SK-N-SH (cell line): ENCODE data around the gene CDK13. TPM values are rescaled to one million over a fixed set of nuclear protein-coding genes. Genes with fewer than 3 reads are reported as not detected.

Experiments used
- CTCF ChIA-PET: fragments of 300-600, 350-600 bp; formaldehyde crosslinking; extraction: SDS; loops from one replicate; lab custom pipeline; 2021; lab: Yijun Ruan, JAX
- POLR2A ChIA-PET: fragments of 350-600 bp; sonication (Branson Sonifier 250); formaldehyde crosslinking; extraction: SDS; loops from one replicate; lab custom pipeline; 2020; ENCODE audit warnings: antibody characterized with exemption, inconsistent platforms; lab: Yijun Ruan, JAX
- DNase-seq: peaks from one replicate; pipeline ENCODE4 v3.0.0; 2012
- H2AFZ ChIP-seq: fragments of 200-600 bp; sonication (generic); 2 replicates; pipeline ENCODE4 v1.8.1; 2016; ENCODE audit warnings: antibody characterized with exemption, mild to moderate bottlenecking, low read depth
- H3F3A ChIP-seq: fragments of 200-600 bp; sonication (generic); replicated peaks from 2 replicates; pipeline ENCODE3; 2016; ENCODE audit warnings: antibody characterized with exemption, mild to moderate bottlenecking; ENCODE audit not compliant: insufficient read depth
- H3K27ac ChIP-seq, 2 experiments: fragments of 200-500 bp in 1 of 2; fragments of 200-600 bp in 1 of 2; sonication (Bioruptor generic) in 1 of 2; sonication (generic), shearing (Covaris generic) in 1 of 2; 2 replicates each; pipeline versions ENCODE4 v1.5.1 to v1.6.1; 2014 to 2016; ENCODE audit warnings: low read depth in 2 of 2, inconsistent platforms in 1 of 2, low read length in 1 of 2, mild to moderate bottlenecking in 1 of 2, mixed read lengths in 1 of 2
- H3K27me3 ChIP-seq: fragments of 200-600 bp; sonication (generic), shearing (Covaris generic); 2 replicates; pipeline ENCODE4 v1.6.1; 2016; ENCODE audit warnings: mixed run types; ENCODE audit not compliant: insufficient read depth
- H3K36me3 ChIP-seq, 2 experiments: fragments of 200-500 bp in 1 of 2; fragments of 200-600 bp in 1 of 2; sonication (Bioruptor generic) in 1 of 2; sonication (generic) in 1 of 2; replicated peaks in 1 of 2; 2 replicates each; pipeline versions ENCODE3 to v1.5.1; 2014 to 2016; ENCODE audit warnings: low read length in 1 of 2, mild to moderate bottlenecking in 1 of 2; ENCODE audit not compliant: insufficient read depth in 2 of 2, control insufficient read depth in 1 of 2
- H3K4me1 ChIP-seq, 2 experiments: fragments of 200-500 bp in 1 of 2; fragments of 200-600 bp in 1 of 2; sonication (Bioruptor generic) in 1 of 2; sonication (generic), shearing (Covaris generic) in 1 of 2; 2 replicates each; pipeline versions ENCODE4 v1.5.1 to v1.6.1; 2014 to 2016; ENCODE audit warnings: low read depth in 1 of 2, low read length in 1 of 2, mixed run types in 1 of 2; ENCODE audit not compliant: insufficient read depth in 2 of 2, control insufficient read depth in 1 of 2
- H3K4me2 ChIP-seq: fragments of 200-600 bp; sonication (generic), shearing (Covaris generic); 2 replicates; pipeline ENCODE4 v1.6.1; 2017; ENCODE audit warnings: mixed run types
- H3K4me3 ChIP-seq, 2 experiments: fragments of 200-500 bp in 1 of 2; fragments of 200-600 bp in 1 of 2; sonication (Bioruptor generic) in 1 of 2; sonication (generic), shearing (Covaris generic) in 1 of 2; 2 replicates each; pipeline versions ENCODE4 v1.5.1 to v1.8.1; 2014 to 2016; ENCODE audit warnings: low read depth in 2 of 2, inconsistent platforms in 1 of 2, low read length in 1 of 2, mild to moderate bottlenecking in 1 of 2, mixed read lengths in 1 of 2, moderate library complexity in 1 of 2
- H3K79me2 ChIP-seq: fragments of 200-600 bp; sonication (generic); 2 replicates; pipeline ENCODE4 v1.8.1; 2017; ENCODE audit warnings: mild to moderate bottlenecking; ENCODE audit not compliant: insufficient read depth
- H3K9ac ChIP-seq: fragments of 200-600 bp; sonication (generic); 2 replicates; pipeline ENCODE4 v1.6.1; 2017; ENCODE audit warnings: mixed run types
- H3K9me2 ChIP-seq: fragments of 200-600 bp; sonication (generic); 2 replicates; pipeline ENCODE4 v1.6.1; 2017; ENCODE audit warnings: mixed run types
- H3K9me3 ChIP-seq: fragments of 200-600 bp; sonication (generic); 2 replicates; pipeline ENCODE4 v1.6.1; 2017; ENCODE audit warnings: mixed run types, mild to moderate bottlenecking, moderate library complexity
- H4K20me1 ChIP-seq: fragments of 200-600 bp; sonication (generic); 2 replicates; pipeline ENCODE4 v1.6.1; 2017; ENCODE audit warnings: mild to moderate bottlenecking, mixed run types; ENCODE audit not compliant: insufficient read depth
- CTCF ChIP-seq: fragments of 200-600 bp; sonication (generic); IDR thresholded peaks from 2 replicates; pipeline ENCODE4 v1.6.1; 2017; ENCODE audit warnings: antibody characterized with exemption, mild to moderate bottlenecking, moderate library complexity
- EP300 ChIP-seq, 2 experiments: IDR thresholded peaks; 2 replicates each; pipeline versions ENCODE4 v1.4.0 to v1.6.1; 2012; ENCODE audit warnings: borderline replicate concordance in 1 of 2, low read depth in 1 of 2, low read length in 1 of 2
- EZH2phosphoT487 ChIP-seq: fragments of 200-600 bp; sonication (generic); IDR thresholded peaks from 2 replicates; pipeline ENCODE4 v1.6.1; 2017; ENCODE audit warnings: low read depth, mixed run types, mild to moderate bottlenecking, antibody characterized with exemption, moderate library complexity, borderline replicate concordance
- FOXJ3 ChIP-seq: sonication (generic); formaldehyde crosslinking; IDR thresholded peaks from 2 replicates; pipeline ENCODE4 v1.5.1; 2020; ENCODE audit warnings: mild to moderate bottlenecking, missing genetic modification reagents
- FOXM1 ChIP-seq: IDR thresholded peaks from 2 replicates; pipeline ENCODE4 v1.4.0; 2012; ENCODE audit warnings: low read depth, mild to moderate bottlenecking
- GATA2 ChIP-seq: sonication (generic); formaldehyde crosslinking; IDR thresholded peaks from 2 replicates; pipeline ENCODE4 v1.5.0; 2020; ENCODE audit warnings: mild to moderate bottlenecking, missing genetic modification reagents
- IRF3 ChIP-seq: fragments of 150-350 bp; IDR thresholded peaks from 2 replicates; pipeline ENCODE4 v1.6.1; 2016; ENCODE audit warnings: mild to moderate bottlenecking, low read depth, low read length
- MXI1 ChIP-seq: IDR thresholded peaks from 2 replicates; pipeline ENCODE4 v1.6.1; 2012; ENCODE audit warnings: mild to moderate bottlenecking, low read depth, low read length, improper control_type of control experiment
- NFIC ChIP-seq: IDR thresholded peaks from 2 replicates; pipeline ENCODE4 v1.4.0; 2012; ENCODE audit warnings: borderline replicate concordance
- PBX3 ChIP-seq: IDR thresholded peaks from 2 replicates; pipeline ENCODE4; 2012
- POLR2AphosphoS5 ChIP-seq: IDR thresholded peaks from 2 replicates; pipeline ENCODE4 v1.6.1; 2012; ENCODE audit warnings: low read depth, low read length
- RCOR1 ChIP-seq: fragments of 150-350 bp; IDR thresholded peaks from 2 replicates; pipeline ENCODE4 v1.6.1; 2017; ENCODE audit warnings: antibody characterized with exemption, low read length
- REST ChIP-seq: IDR thresholded peaks from 2 replicates; pipeline ENCODE4 v1.6.1; 2012; ENCODE audit warnings: mild to moderate bottlenecking, low read depth, low read length, moderate library complexity
- RXRA ChIP-seq: IDR thresholded peaks from 2 replicates; pipeline ENCODE4 v1.4.0; 2012; ENCODE audit warnings: low read depth, mild to moderate bottlenecking, borderline replicate concordance
- TAF1 ChIP-seq: IDR thresholded peaks from 2 replicates; pipeline ENCODE4 v1.6.1; 2012; ENCODE audit warnings: low read depth, mild to moderate bottlenecking, low read length, moderate library complexity, borderline replicate concordance
- TCF12 ChIP-seq: IDR thresholded peaks from 2 replicates; pipeline ENCODE4 v1.4.0; 2012
- USF2 ChIP-seq: fragments of 150-350 bp; IDR thresholded peaks from 2 replicates; pipeline ENCODE4 v1.6.1; 2017; ENCODE audit warnings: antibody characterized with exemption, low read length, low read depth, borderline replicate concordance
- ZBTB33 ChIP-seq: IDR thresholded peaks from 2 replicates; pipeline ENCODE4 v1.4.0; 2012; ENCODE audit warnings: low read depth, borderline replicate concordance
- WGBS: methylation state at CpG from one replicate; pipeline ENCODE4 v1.1.6; 2017; ENCODE audit warnings: low lambda C conversion rate; 5-methylcytosine and 5-hydroxymethylcytosine counted together
- polyA plus RNA-seq, 3 experiments: library from polyadenylated mRNA; depleted of rRNA; stranded (reverse); fragments of >200 nt; gene quantifications; 2 replicates each; pipeline ENCODE4 v1.2.3, GENCODE V29; 2012

Gene CDK13
- polyA plus RNA-seq, 1 of the 3 experiments (the other 2 are of a cell fraction) = 23.1 TPM

GRCh38 chr7:39971924-39972323 lies 21.9 kb downstream of the CDK13 start:
- Histone ChIP-seq H3K4me1 (no peaks in the 10 kb centered on the region), H3K9ac (no peak overlapping the region), H3K4me2 (no peak overlapping the region), H3K79me2 (peaks cover 100% of the 10 kb centered on the region), H3K4me3 (no peak overlapping the region), H3K27me3 (no peaks in the 10 kb centered on the region), H4K20me1 (peaks cover 100% of the 10 kb centered on the region), H3K36me3 (no peaks in the 10 kb centered on the region), H2AFZ (no peak overlapping the region), H3K9me2 (no peaks in the 10 kb centered on the region), H3K9me3 (no peaks in the 10 kb centered on the region), H3K27ac (no peak overlapping the region), H3F3A (peaks cover 8% of the 10 kb centered on the region)
- CTCF ChIA-PET = interaction anchor here (0.6 to 1.6 kb wide), 4 partner anchors 13 to 391 kb away, joined by 3 to 5 read pairs (median 4); no protein-coding TSS in a partner anchor
- POLR2A ChIA-PET = no interaction called here
- no peak for DNase-seq
- 96% methylated on average over 3 of the region's 3 CpGs for WGBS
- TF ChIP-seq RXRA = no peak
- no peak for TF ChIP-seq ZBTB33
- TF ChIP-seq TAF1 = no peak
- TF ChIP-seq NFIC = no peak
- TF ChIP-seq FOXM1 = no peak
- TF ChIP-seq MXI1 = no peak
- TF ChIP-seq USF2 = no peak
- no peak for TF ChIP-seq PBX3
- no peak for TF ChIP-seq FOXJ3 (CRISPR knock-in tag)
- TF ChIP-seq CTCF = no peak
- no peak for TF ChIP-seq EP300 (IDR thresholded peaks at IDR 0.05; ENCODE audit: borderline replicate concordance in 1 of 2, low read depth in 1 of 2, low read length in 1 of 2)
- TF ChIP-seq IRF3 = no peak
- no peak for TF ChIP-seq POLR2AphosphoS5
- no peak for TF ChIP-seq TCF12
- no peak for TF ChIP-seq RCOR1
- no peak for TF ChIP-seq EZH2phosphoT487
- no peak for TF ChIP-seq GATA2 (CRISPR knock-in tag)
- no peak for TF ChIP-seq REST
